ENCODE data around the gene CLIP2. TPM values are rescaled to one million over a fixed set of nuclear protein-coding genes. Genes with fewer than 3 reads are reported as not detected.
"Not testable (repeated sequence)": the region's sequence is repeated elsewhere in the genome, so short reads cannot be mapped to it uniquely, and the experiment has no call there.

CLIP2 gene
- total RNA-seq, 1 experiment from 2014 or later: 39.9 TPM

DNA sequence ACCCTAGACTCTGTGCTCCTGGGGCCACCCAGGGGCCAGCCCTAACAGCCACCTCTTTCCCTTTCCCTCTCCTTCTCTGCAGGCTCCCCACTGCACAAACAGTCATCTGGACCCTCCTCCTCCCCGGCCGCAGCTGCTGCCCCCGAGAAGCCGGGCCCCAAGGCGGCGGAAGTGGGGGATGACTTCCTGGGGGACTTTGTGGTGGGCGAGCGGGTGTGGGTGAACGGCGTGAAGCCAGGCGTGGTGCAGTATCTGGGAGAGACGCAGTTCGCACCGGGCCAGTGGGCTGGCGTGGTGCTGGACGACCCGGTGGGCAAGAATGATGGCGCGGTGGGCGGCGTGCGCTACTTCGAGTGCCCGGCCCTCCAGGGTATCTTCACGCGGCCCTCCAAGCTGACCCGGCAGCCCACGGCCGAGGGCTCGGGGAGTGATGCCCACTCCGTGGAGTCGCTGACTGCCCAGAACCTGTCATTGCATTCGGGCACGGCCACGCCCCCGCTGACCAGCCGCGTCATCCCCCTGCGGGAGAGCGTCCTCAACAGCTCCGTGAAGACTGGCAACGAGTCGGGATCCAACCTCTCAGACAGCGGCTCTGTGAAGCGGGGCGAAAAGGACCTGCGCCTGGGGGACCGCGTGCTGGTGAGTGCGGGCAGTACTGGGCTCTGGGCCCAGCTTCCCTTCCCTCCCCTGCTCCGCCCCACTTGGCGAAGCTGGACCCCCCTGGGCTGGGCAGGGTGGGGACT is 49.3 kb downstream of the CLIP2 start:
- Histone ChIP-seq H3K27me3 (ENCODE audit: control insufficient read depth, insufficient read depth, low read length) (no peaks in the 10 kb centered on the region), H3K36me3 (ENCODE audit: control insufficient read depth, insufficient read depth, low read length) (no peaks in the 10 kb centered on the region), H3K27ac (ENCODE audit: low read length) (no peak overlapping the region), H3K4me1 (ENCODE audit: control insufficient read depth, insufficient read depth, low read length) (no peaks in the 10 kb centered on the region), H3K9me3 (ENCODE audit: control insufficient read depth, insufficient read depth, low read depth, low read length) (no peaks in the 10 kb centered on the region), H3K4me3 (ENCODE audit: low read depth in 2 of 2, low read length in 2 of 2) (no peak overlapping the region)
- ChIA-PET POLR2A (no interaction called here), CTCF (no interaction called here)
- in situ Hi-C loops (cut with HindIII; ENCODE audit: low pct_unique_long_range_greater_than_20kb, low sequenced_read_pairs): no loop called here
- ATAC-seq (no peak), DNase-seq (ENCODE audit: low read depth, low spot score) (no peak)
- no TSS peak for BruUV-seq (replicated peaks)
- intact Hi-C loops (cut with micrococcal nuclease; ENCODE audit: unreplicated experiment): no loop called here
- TF ChIP-seq POLR2AphosphoS5 (IDR thresholded peaks at IDR 0.05; ENCODE audit: low read depth, low read length) (no peak), TCF7L2 (IDR thresholded peaks at IDR 0.05; ENCODE audit: low read depth, low read length) (no peak), SIN3A (IDR thresholded peaks at IDR 0.05; ENCODE audit: borderline replicate concordance, insufficient read depth, low read depth, low read length) (no peak)
- TF ChIP-seq, protein P1, sequence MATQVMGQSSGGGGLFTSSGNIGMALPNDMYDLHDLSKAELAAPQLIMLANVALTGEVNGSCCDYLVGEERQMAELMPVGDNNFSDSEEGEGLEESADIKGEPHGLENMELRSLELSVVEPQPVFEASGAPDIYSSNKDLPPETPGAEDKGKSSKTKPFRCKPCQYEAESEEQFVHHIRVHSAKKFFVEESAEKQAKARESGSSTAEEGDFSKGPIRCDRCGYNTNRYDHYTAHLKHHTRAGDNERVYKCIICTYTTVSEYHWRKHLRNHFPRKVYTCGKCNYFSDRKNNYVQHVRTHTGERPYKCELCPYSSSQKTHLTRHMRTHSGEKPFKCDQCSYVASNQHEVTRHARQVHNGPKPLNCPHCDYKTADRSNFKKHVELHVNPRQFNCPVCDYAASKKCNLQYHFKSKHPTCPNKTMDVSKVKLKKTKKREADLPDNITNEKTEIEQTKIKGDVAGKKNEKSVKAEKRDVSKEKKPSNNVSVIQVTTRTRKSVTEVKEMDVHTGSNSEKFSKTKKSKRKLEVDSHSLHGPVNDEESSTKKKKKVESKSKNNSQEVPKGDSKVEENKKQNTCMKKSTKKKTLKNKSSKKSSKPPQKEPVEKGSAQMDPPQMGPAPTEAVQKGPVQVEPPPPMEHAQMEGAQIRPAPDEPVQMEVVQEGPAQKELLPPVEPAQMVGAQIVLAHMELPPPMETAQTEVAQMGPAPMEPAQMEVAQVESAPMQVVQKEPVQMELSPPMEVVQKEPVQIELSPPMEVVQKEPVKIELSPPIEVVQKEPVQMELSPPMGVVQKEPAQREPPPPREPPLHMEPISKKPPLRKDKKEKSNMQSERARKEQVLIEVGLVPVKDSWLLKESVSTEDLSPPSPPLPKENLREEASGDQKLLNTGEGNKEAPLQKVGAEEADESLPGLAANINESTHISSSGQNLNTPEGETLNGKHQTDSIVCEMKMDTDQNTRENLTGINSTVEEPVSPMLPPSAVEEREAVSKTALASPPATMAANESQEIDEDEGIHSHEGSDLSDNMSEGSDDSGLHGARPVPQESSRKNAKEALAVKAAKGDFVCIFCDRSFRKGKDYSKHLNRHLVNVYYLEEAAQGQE (IDR thresholded peaks at IDR 0.05; ENCODE audit: insufficient read depth in 1 of 2, low read depth in 2 of 2, low read length in 1 of 2): no peak
- TF ChIP-seq, protein P2, sequence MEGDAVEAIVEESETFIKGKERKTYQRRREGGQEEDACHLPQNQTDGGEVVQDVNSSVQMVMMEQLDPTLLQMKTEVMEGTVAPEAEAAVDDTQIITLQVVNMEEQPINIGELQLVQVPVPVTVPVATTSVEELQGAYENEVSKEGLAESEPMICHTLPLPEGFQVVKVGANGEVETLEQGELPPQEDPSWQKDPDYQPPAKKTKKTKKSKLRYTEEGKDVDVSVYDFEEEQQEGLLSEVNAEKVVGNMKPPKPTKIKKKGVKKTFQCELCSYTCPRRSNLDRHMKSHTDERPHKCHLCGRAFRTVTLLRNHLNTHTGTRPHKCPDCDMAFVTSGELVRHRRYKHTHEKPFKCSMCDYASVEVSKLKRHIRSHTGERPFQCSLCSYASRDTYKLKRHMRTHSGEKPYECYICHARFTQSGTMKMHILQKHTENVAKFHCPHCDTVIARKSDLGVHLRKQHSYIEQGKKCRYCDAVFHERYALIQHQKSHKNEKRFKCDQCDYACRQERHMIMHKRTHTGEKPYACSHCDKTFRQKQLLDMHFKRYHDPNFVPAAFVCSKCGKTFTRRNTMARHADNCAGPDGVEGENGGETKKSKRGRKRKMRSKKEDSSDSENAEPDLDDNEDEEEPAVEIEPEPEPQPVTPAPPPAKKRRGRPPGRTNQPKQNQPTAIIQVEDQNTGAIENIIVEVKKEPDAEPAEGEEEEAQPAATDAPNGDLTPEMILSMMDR (IDR thresholded peaks at IDR 0.05): no peak

DNA sequence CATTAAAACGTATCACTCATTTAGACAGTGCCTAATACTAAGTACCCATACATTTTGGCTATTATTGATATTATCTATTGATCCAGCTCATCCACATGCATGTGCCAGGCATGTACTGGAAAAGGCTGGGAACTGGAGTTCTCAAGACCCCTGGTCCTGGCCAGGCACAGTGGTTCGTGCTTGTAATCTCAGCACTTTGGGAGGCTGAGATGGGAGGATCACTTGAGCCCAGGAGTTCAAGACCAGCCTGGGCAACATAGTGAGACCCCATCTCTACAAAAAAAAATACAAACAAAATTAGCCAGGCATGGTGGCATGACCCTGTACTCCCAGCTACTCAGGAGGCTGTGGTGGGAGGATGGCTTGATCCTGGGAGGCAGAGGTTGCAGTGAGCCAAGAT is 50.4 kb downstream of the CLIP2 start:
- H3K4me3 ChIP-seq (ENCODE audit: low read depth in 2 of 2, low read length in 2 of 2); intact Hi-C loops (cut with micrococcal nuclease; ENCODE audit: unreplicated experiment); CTCF ChIA-PET; H3K27me3 ChIP-seq (ENCODE audit: control insufficient read depth, insufficient read depth, low read length); H3K4me1 ChIP-seq (ENCODE audit: control insufficient read depth, insufficient read depth, low read length); H3K9me3 ChIP-seq (ENCODE audit: control insufficient read depth, insufficient read depth, low read depth, low read length); BruUV-seq (replicated peaks); H3K36me3 ChIP-seq (ENCODE audit: control insufficient read depth, insufficient read depth, low read length); in situ Hi-C loops (cut with HindIII; ENCODE audit: low pct_unique_long_range_greater_than_20kb, low sequenced_read_pairs); H3K27ac ChIP-seq (ENCODE audit: low read length); ATAC-seq; POLR2A ChIA-PET; DNase-seq (ENCODE audit: low read depth, low spot score): not testable (repeated sequence)

All from Panc1 (cell line).